Stimulated activated naive CD4-positive, alpha-beta T cell (primary cell): ENCODE measurements around the gene COX7A2L.
"Not testable (repeated sequence)": the region's sequence is repeated elsewhere in the genome, so short reads cannot be mapped to it uniquely, and the experiment has no call there.

Experiments
- DNase-seq, 6 experiments: peaks; one replicate each; lab custom pipeline; 2025; lab: John Stamatoyannopoulos, UW

Gene COX7A2L

GRCh38 chr2:42367835-42368234 is 6.8 kb upstream of the COX7A2L start:
- DNase-seq = no peak

GRCh38 chr2:42366411-42366810 is 5.4 kb upstream of the COX7A2L start:
- DNase-seq = no peak

GRCh38 chr2:42364658-42365057 is 3.6 kb upstream of the COX7A2L start:
- DNase-seq = no peak

GRCh38 chr2:42363413-42363812 is 2.4 kb upstream of the COX7A2L start:
- no peak for DNase-seq

GRCh38 chr2:42361728-42362283 is 789 bp upstream of the COX7A2L start:
- no peak for DNase-seq

- peak in 1 of 6 experiments; percentile 21 for DNase-seq
Observed at GRCh38 chr2:42360493-42360889, 526 bp downstream of the COX7A2L start.

GRCh38 chr2:42359965-42360483 is 993 bp downstream of the COX7A2L start:
- DNase-seq = peak in 2 of 6 experiments; percentile 8 to 32

GRCh38 chr2:42359304-42359964 is 1.6 kb downstream of the COX7A2L start:
- DNase-seq = no peak

- DNase-seq = no peak
Observed at GRCh38 chr2:42353792-42354429, 7.1 kb downstream of the COX7A2L start.

GRCh38 chr2:42351864-42352263 is 9.2 kb downstream of the COX7A2L start:
- DNase-seq = no peak

- DNase-seq = no peak
Observed at GRCh38 chr2:42350434-42351063, 10.5 kb downstream of the COX7A2L start.

- DNase-seq = no peak
Observed at GRCh38 chr2:42348113-42348805, 12.8 kb downstream of the COX7A2L start.

- not testable (repeated sequence) for DNase-seq
Observed at GRCh38 chr2:42347518-42347917, 13.5 kb downstream of the COX7A2L start.

- not testable (repeated sequence) for DNase-seq
Observed at GRCh38 chr2:42346856-42347255, 14.2 kb downstream of the COX7A2L start.

GRCh38 chr2:42345986-42346385 is 15.0 kb downstream of the COX7A2L start:
- DNase-seq = no peak

- DNase-seq = no peak
Observed at GRCh38 chr2:42342795-42343241, 18.2 kb downstream of the COX7A2L start.

- DNase-seq = no peak
Observed at GRCh38 chr2:42342061-42342794, 18.8 kb downstream of the COX7A2L start.

- no peak for DNase-seq
Observed at GRCh38 chr2:42340938-42341636, 19.9 kb downstream of the COX7A2L start.

- no peak for DNase-seq
Observed at GRCh38 chr2:42340045-42340937, 20.7 kb downstream of the COX7A2L start.
